Osteoblast (primary cell): ENCODE measurements around the gene SPARCL1. TPM values are rescaled to one million over a fixed set of nuclear protein-coding genes. Genes with fewer than 3 reads are reported as not detected.

ENCODE experiments used
- DNase-seq: peaks from one replicate; pipeline ENCODE4 v3.0.0; 2011; ENCODE audit warnings: low spot score, mixed read lengths; ENCODE audit not compliant: insufficient read length; ENCODE audit errors: missing footprints
- H2AFZ ChIP-seq: 2 replicates; pipeline ENCODE4 v1.6.0; 2011; ENCODE audit warnings: mild to moderate bottlenecking, low read length
- H3K27ac ChIP-seq: 2 replicates; pipeline ENCODE4 v1.5.1; 2011; ENCODE audit warnings: mild to moderate bottlenecking, low read depth, low read length, moderate library complexity
- H3K27me3 ChIP-seq: 2 replicates; pipeline ENCODE4 v1.6.0; 2012; ENCODE audit warnings: mild to moderate bottlenecking, control low read depth, inconsistent platforms, low read length, moderate library complexity; ENCODE audit not compliant: insufficient read depth
- H3K36me3 ChIP-seq: 2 replicates; pipeline ENCODE4 v1.5.1; 2011; ENCODE audit warnings: mild to moderate bottlenecking, low read length, control low read depth, moderate library complexity; ENCODE audit not compliant: insufficient read depth
- H3K4me1 ChIP-seq: 2 replicates; pipeline ENCODE4 v1.5.1; 2011; ENCODE audit warnings: mild to moderate bottlenecking, low read length, control low read depth, moderate library complexity; ENCODE audit not compliant: insufficient read depth
- H3K4me2 ChIP-seq: 2 replicates; pipeline ENCODE4 v1.6.0; 2011; ENCODE audit warnings: mild to moderate bottlenecking, low read length; ENCODE audit not compliant: insufficient read depth
- H3K4me3 ChIP-seq: fragments of 200-600 bp; sonication (generic); 3 replicates; pipeline ENCODE4 v1.5.1; 2012; ENCODE audit warnings: mild to moderate bottlenecking, low read length, inconsistent platforms; ENCODE audit not compliant: insufficient read depth
- H3K79me2 ChIP-seq: 2 replicates; pipeline ENCODE4 v1.6.0; 2012; ENCODE audit warnings: mild to moderate bottlenecking, low read length, control low read depth, inconsistent platforms; ENCODE audit not compliant: insufficient read depth
- H3K9me3 ChIP-seq: 2 replicates; pipeline ENCODE4 v1.5.1; 2011; ENCODE audit warnings: low read depth, low read length, control low read depth
- H4K20me1 ChIP-seq: 2 replicates; pipeline ENCODE4 v1.6.0; 2012; ENCODE audit warnings: mild to moderate bottlenecking, low read length, control low read depth; ENCODE audit not compliant: insufficient read depth
- total RNA-seq: library from RNA; depleted of rRNA; stranded (reverse); fragments of >200 nt; gene quantifications from 2 replicates; pipeline ENCODE4 v1.2.3, GENCODE V29; 2012
- TF ChIP-seq, protein P1 (sequence below): IDR thresholded peaks from 2 replicates; pipeline ENCODE4 v1.5.1; 2011; ENCODE audit warnings: mild to moderate bottlenecking, low read depth, low read length, moderate library complexity; ENCODE audit errors: extremely low read depth

SPARCL1 gene
- total RNA-seq, 1 donor, result not detected

DNA sequence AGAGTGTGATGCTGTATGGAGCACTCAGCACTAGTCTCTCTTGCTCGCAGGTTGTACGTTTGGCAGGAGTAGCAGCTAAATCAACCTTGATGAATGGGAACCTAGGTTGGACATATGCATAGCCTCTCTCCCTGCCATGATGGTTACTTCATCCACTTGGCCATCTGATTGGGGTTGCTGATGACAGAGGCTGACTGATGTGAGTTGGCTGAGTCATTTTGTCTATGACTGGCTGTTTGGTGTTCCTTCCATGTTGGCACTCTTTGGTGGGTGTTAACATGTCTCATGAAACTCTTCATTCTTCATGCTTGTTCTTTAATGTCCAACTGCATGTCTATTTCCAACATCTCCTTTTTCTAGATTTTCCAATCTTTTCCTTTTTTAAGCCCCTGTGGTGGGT, 31.6 kb upstream of the SPARCL1 start:
- no peaks in the 10 kb centered on the region for H4K20me1 ChIP-seq
- no peak overlapping the region for H3K4me2 ChIP-seq
- H3K9me3 ChIP-seq, result no peaks in the 10 kb centered on the region
- no peak overlapping the region for H2AFZ ChIP-seq
- DNase-seq, result no peak
- no peaks in the 10 kb centered on the region for H3K36me3 ChIP-seq
- no peak overlapping the region for H3K27ac ChIP-seq
- peaks cover 4% of the 10 kb centered on the region for H3K4me1 ChIP-seq
- no peaks in the 10 kb centered on the region for H3K27me3 ChIP-seq
- TF ChIP-seq, protein P1, sequence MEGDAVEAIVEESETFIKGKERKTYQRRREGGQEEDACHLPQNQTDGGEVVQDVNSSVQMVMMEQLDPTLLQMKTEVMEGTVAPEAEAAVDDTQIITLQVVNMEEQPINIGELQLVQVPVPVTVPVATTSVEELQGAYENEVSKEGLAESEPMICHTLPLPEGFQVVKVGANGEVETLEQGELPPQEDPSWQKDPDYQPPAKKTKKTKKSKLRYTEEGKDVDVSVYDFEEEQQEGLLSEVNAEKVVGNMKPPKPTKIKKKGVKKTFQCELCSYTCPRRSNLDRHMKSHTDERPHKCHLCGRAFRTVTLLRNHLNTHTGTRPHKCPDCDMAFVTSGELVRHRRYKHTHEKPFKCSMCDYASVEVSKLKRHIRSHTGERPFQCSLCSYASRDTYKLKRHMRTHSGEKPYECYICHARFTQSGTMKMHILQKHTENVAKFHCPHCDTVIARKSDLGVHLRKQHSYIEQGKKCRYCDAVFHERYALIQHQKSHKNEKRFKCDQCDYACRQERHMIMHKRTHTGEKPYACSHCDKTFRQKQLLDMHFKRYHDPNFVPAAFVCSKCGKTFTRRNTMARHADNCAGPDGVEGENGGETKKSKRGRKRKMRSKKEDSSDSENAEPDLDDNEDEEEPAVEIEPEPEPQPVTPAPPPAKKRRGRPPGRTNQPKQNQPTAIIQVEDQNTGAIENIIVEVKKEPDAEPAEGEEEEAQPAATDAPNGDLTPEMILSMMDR, result no peak
- no peak overlapping the region for H3K4me3 ChIP-seq
- H3K79me2 ChIP-seq, result no peaks in the 10 kb centered on the region

DNA sequence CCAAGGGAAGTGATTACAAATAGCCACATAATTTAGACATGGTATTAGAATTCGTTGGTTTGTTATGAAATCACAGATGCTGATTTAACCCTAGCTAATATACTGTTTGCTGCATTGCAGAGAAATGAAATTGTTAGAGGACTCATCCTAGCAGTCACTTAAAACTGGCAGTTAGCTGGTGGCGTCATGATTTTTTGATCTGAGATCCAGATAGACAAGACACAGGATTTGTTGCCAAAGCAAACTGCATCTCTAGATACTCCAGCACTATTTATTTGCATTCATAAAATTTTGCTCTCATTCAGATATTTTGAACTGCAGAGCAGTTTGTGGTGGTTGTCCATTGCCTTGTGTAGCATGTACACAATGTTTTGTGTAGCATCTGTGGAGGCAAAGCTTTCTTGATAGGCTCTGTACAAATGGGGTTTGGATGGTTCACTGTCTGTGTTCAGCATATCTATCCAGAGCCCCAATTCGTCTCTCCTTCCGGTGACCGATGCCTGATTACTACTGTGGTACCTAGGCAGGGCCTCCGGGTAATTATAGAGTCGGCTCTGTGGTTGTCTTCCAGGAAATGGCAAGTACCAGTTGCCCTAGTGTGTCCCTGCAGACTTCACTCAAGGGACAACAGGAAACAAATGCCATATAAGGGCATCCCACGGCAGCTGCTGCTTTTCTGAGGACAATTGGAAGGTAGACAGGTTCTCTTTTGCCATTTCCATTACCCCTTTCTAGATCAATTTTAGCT, 30.1 kb upstream of the SPARCL1 start:
- Histone ChIP-seq H3K27me3 (no peaks in the 10 kb centered on the region), H3K9me3 (no peaks in the 10 kb centered on the region), H3K4me3 (no peak overlapping the region), H2AFZ (peak overlapping the region; percentile 46), H3K4me2 (peak overlapping the region; percentile 42), H3K27ac (no peak overlapping the region), H3K36me3 (no peaks in the 10 kb centered on the region), H4K20me1 (no peaks in the 10 kb centered on the region), H3K4me1 (peaks cover 4% of the 10 kb centered on the region), H3K79me2 (no peaks in the 10 kb centered on the region)
- DNase-seq, result no peak
- TF ChIP-seq, protein P1, result no peak

DNA sequence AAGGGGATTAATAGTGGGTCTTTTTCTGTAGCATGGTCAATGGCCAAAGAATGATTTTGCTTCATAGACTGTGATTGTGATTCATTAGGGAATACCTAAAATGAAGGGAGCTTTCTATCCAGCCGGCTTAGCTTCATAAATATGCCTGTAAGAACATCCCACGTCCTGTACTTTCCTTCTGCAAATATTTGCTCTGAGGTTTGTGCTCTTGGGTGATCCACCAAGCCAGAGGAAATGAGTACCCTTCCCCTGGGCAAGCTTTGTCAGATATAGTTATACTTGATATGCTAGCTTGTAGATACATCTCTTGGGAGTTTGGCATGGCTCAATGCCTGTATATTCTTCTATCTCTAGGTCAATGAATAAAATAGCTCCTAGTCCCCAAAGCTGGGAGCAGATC, 28.2 kb upstream of the SPARCL1 start:
- Histone ChIP-seq H4K20me1 (no peaks in the 10 kb centered on the region), H3K9me3 (no peaks in the 10 kb centered on the region), H3K4me3 (no peak overlapping the region), H3K27me3 (no peaks in the 10 kb centered on the region), H3K36me3 (no peaks in the 10 kb centered on the region), H3K4me1 (peaks cover 4% of the 10 kb centered on the region), H3K79me2 (no peaks in the 10 kb centered on the region), H2AFZ (no peak overlapping the region), H3K27ac (no peak overlapping the region), H3K4me2 (no peak overlapping the region)
- DNase-seq, result no peak
- TF ChIP-seq, protein P1, result no peak

DNA sequence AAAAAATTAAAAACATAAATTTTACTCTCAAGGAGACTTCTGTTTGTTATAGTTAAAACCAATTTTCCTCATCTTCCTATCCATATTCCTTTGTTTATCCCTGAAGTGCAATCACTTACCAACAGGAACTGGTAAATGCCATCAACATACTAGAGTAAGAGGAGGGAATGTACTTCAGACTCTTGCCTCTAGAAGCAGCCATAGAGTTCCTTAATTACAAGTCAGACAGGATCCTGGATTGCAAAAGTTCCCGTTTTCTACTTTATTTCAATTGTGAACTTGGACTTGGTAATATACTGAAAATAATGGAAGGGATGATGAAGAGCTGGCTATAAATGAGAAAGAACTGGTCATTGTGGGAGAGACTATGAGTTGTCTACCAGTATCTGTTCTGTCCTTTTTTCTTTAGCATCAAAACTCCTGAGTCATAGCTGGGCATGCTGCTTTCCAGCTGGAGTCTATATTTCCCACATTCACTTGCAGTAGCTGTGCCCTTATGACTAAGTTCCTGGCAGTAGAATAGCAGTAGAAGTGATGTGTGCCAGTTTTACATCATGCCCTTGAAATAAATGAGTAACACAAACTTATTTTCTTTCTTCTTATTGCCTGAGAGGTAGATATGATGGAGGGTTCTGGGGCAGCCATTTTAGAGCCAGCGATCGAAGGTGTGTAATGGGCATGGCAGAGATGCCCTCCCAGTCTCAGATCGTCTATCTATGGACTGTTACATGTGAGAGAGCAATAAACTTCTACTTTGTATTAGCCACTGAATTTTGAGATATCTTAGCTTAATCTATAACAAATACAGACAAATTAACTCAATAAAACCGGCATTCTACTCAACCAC, 26.8 kb upstream of the SPARCL1 start:
- Histone ChIP-seq H2AFZ (peak overlapping the region; percentile 5), H3K9me3 (no peaks in the 10 kb centered on the region), H3K4me1 (peaks cover 4% of the 10 kb centered on the region), H3K79me2 (no peaks in the 10 kb centered on the region), H3K4me2 (no peak overlapping the region), H3K36me3 (no peaks in the 10 kb centered on the region), H3K27ac (peak overlapping the region; percentile 42), H3K27me3 (peaks cover 2% of the 10 kb centered on the region), H3K4me3 (no peak overlapping the region), H4K20me1 (no peaks in the 10 kb centered on the region)
- TF ChIP-seq, protein P1, result no peak
- DNase-seq, result peak; percentile 70
